Erythroblast (primary cell): ENCODE results near the gene CLIC4.
"Not testable (repeated sequence)": the region's sequence is repeated elsewhere in the genome, so short reads cannot be mapped to it uniquely, and the experiment has no call there.

Experiments
- DNase-seq, 2 experiments: peaks; one replicate each; lab custom pipeline; 2025; lab: John Stamatoyannopoulos, UW
- GATA1 ChIP-seq: IDR thresholded peaks from 2 replicates; pipeline ENCODE4 v1.6.1; 2011; ENCODE audit warnings: low read depth, mild to moderate bottlenecking, control low read depth, low read length, moderate library complexity
- POLR2A ChIP-seq: IDR thresholded peaks from 2 replicates; pipeline ENCODE4 v1.6.1; 2011; ENCODE audit warnings: mild to moderate bottlenecking, low read length

The CLIC4 gene

DNA sequence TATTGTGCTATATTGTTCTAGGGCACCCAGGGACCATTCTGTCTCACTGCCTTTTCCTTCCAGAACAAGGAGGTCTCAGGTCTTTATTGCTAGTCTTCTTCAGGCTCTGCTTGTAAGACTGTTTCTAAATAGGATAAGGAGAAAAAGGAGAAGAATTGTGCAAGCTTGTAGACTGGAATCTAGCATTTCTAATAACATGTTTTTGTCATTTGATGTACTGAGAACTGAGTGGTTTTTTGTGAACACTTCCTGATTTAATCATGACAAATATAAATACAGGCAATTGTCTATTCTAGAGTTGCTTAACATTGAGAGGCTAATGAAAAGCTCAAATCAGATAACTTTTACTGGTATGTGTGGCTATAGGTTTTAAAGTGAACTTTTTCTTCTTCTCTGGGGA lies 77.6 kb downstream of the CLIC4 start:
- no peak for TF ChIP-seq GATA1
- TF ChIP-seq POLR2A: no peak
- DNase-seq: no peak

DNA sequence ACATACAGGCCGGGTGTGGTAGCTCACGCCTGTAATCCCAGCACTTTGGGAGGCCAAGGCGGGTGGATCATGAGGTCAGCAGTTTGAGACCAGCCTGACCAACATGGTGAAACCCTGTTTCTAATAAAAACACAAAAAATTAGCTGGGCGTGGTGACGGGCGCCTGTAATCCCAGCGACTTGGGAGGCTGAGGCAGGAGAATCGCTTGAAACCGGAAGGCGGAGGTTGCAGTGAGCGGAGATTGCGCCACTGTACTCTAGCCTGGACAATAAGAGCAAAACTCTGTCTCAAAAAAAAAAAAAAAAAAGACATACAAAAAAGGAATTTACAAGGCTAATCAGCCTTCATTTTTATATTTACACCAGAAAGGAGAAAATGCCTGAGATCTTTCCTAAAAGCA lies 78.2 kb downstream of the CLIC4 start:
- not testable (repeated sequence) for DNase-seq

DNA sequence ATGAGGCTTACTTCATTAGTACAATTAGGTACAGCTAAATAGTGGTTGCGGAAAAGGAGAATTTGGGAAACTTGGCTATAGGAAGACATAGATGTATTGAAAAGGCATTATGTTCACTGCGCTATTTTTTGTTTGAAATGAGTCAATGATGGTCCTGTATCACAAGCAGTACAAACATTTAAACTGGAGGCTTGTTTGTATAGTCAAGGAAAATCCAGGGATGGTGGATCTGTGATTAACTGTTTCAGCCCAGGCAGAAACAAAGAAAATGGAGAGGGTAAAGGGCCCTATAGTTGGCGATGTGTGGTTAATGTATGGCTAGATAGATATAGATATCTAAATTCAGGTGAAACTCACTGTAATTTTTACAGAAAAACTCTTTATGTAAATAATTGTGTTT lies 79.9 kb downstream of the CLIC4 start:
- DNase-seq: no peak
- TF ChIP-seq POLR2A: no peak
- TF ChIP-seq GATA1: no peak

DNA sequence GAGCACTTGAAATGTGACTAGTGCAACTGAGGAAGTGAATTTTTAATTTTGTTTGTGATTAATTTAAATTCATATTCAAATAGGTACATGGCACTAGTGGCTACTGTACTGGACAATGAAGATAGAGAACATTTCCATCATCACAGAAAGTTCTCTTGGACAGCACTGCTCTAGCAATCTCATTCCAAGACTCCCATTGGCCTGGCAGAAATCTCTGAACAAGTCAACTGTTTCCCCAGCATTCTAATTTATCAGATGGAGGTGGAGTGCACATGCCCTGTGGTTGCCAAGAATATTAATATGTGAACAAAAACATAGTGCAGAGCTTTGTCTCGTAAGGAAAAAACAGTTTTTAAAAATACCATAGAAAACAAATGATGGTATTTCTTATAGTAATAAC lies 81.3 kb downstream of the CLIC4 start:
- TF ChIP-seq POLR2A (no peak), GATA1 (no peak)
- DNase-seq: no peak

DNA sequence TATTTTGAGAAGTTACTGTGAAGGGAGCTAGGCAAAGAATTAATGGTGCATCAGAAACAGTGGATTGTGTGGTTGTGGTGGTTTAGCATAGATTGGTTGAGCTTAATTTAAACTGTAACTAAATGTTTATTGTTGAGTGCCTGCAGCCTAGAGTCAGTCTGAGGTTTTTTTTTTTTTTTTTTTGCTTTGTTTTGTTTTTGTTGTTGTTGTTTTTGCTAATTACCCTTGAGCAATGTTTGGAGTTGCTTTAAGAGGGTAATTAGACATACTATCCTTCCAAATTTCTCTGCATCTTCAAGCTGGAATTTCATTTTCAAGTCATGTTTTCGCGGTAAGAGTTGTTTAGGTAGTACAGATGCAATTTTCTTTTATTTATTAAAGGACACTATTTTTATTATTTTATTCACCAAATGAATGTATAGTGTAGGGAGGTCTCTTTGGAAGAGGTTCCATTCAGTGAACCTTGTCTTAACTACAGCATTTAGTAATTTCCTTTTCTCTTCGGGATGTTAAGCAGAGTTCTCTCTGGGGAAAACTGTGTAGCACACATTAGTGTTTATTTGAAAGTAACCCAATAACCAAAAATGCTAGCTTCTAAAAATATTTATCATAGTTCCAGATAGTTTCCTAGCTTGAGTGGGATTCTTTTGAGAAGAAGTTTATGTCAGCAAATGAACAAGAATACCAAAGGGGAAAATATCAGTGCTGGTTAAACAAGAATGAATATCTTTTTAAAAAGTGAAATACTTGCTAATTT lies 82.3 kb downstream of the CLIC4 start:
- no peak for DNase-seq
- no peak for TF ChIP-seq GATA1

DNA sequence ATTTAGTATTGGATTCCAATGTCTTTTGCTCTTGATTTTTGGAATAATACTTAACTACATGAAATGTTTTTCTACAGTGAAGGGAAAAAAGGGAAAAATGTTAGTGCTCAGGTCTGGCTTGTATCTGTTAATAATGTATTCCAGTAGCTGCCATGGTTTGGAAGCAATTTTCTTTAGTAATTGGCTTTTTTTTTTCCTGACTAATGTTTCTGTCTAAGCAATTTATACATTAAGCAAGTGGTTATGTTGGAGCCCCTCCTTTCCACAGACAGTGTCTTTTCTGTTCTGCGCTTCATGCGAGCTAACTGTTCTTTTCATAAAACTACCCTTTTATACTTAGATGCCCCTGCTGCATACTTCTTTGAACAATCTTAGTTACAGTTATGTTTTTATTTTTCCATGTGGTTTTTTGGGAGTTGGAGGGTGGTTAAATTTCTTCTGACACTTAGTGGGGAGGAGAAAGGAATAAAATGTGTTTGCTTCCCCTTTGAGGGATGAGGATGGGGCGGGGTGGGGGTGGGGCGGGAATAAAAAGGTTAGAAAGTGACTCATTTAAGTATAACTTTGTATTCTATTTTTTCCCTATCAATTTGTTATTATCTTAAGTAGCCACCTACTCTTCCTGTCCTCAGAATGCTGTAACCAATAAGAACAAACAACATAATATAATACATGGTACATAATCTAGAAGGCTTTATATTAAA lies 83.1 kb downstream of the CLIC4 start:
- DNase-seq: no peak
- TF ChIP-seq POLR2A (no peak), GATA1 (no peak)

DNA sequence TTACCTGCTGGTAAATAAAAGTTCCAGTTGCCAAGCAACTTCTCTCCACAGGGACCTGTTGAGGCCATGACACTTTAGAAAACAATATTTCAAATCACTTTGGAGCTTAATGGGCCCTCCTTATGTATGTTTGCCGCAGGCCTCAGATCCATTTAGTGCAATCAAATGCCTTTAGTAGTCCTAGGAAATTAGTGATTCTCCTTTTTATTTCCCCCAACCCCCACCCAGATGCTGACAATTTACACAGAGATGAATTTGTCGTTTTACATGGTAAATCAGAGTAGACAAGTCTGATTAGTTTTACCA lies 83.6 kb downstream of the CLIC4 start:
- TF ChIP-seq POLR2A: no peak
- TF ChIP-seq GATA1: no peak
- DNase-seq: no peak

DNA sequence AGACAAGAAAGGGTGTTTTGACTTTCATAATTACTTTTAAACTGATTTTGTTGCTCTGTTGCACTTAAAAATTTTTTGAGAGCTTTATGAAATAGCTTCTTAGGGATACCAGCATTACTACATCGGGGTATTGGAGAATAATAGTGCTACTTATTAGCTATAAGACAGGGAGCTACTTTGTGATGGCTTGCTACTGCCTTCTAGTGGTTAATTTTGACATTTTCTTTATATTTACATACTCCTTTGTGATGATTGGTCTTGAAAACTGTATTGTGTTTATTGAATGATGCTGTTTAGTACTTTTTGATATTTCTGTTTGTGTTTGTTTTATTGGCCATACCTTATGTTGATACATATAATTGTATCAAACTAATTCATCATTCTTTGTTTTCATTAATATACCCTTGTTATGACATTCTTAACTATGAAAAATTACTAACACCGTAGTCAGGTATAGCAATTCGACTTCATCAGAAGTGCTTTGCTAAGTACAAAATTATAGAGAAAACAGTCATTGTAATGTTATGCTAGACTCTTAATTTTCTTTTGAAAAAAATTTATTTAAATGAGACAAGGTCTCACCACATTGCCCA lies 85.5 kb downstream of the CLIC4 start:
- peak in 1 of 2 experiments; percentile 84 for DNase-seq
- TF ChIP-seq GATA1 (no peak), POLR2A (no peak)

DNA sequence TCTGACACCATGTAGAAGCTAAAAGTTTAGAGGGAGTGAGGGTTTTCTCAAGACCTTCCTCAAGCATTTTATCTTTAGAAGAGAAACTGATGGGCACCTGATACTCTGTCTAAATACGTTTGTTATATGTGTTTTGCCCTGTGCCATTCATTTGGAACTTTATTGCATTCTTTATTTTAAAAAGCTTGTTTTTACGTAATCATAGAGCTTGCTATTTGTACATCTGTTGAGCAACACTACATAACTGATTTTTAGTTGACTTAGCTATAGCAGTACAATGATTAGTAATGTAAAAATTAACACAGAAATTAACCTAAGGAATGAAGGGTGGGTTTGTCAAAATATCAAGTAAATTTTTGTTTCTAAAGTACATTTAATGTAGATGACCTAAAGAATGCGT lies 96.3 kb downstream of the CLIC4 start:
- no peak for DNase-seq
- TF ChIP-seq GATA1: no peak
- no peak for TF ChIP-seq POLR2A

DNA sequence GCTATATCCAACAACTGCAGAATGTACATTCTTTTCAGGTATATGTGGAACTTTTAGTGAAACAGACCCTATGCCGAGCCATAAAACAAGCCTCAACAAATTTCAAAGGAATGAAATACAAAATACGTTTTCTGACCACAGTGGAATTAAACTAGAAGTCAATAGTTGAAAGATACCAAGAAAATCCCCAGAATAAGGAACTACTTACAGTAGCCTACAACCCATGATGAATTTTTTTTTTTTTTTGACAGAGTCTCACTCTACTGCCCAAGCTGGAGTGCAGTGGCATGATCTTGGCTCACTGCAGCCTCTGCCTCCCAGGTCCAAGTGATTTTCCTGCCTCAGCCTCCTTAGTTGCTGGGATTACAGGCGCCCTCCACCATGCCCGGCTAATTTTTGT lies 101.4 kb downstream of the CLIC4 start:
- TF ChIP-seq POLR2A (no peak), GATA1 (no peak)
- DNase-seq: no peak

DNA sequence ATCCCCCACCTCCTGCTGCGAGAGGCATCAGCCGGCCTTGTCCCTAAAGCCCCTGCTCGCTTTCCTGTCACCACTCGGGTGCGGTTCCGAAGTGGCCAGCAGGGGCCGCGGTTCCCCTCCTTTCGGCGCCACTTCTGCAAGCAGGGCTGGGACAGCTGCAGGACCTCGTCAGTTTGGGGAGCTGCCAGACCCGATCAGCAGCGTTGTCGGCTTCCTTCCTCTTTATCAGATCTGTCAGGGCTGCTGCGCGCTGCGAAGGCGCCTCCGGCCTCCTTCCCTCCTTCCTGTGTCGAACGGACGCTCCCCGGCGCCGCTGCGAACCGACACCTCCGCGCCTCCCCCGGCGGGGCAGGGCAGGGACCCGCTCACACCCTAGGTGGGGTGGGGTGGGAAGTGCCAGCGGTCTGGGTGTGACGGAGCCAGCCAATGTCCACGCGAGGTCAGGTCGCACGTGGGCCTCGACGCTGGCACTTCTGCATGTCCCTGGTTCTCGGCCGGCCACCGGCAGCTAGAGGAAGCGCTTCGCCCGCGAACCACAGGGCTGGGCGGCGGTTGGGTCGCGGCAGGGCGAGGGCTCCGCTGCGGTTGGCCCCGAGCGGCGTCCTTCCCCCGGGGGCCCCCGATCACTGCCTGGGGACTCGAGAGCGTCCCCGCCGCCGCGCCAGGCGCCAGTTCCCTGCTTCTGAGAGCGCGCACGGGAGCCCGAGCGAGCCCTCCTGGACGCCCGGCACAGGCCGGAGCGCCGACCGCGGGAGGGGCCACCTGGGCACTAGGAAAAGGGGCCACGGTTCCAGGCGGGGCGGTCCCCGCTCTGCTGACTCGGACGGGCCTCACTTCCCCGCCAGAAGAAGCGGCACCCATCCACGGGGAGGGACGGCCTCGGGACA lies 103.0 kb downstream of the CLIC4 start:
- TF ChIP-seq POLR2A (peak; percentile 40), GATA1 (peak; percentile 72)
- DNase-seq: peak; percentile 94 to 95

DNA sequence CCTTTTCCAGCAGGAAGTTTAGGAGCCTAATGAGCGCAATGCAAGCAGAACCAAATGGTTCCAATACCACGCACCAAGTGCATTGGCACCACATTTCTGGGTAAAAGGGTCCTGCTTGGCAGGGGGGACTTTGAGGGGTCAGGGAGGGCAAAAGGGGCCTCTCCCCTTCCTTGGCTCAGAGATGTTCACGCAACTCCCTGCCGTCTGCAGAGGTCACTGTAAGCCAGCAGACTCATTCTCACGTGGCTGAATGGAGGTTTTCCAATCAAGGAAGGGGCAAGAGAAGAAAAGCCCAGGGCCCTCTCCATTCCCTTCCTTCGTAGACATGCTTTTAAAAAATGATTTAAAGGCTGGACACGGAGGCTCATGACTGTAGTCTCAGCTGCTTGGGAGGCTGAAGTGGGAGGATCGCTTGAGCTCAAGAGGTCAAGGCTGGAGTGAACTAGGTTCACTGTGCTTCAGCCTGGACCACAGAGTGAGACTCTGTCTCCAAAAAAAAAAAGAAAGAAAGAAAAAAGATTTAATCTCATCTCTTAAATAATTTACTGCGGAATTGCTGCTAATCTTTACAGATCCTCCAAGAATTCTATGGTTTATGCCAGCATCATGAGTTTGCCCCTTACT lies 104.5 kb downstream of the CLIC4 start:
- TF ChIP-seq GATA1 (no peak), POLR2A (no peak)
- DNase-seq: peak in 1 of 2 experiments; percentile 8

DNA sequence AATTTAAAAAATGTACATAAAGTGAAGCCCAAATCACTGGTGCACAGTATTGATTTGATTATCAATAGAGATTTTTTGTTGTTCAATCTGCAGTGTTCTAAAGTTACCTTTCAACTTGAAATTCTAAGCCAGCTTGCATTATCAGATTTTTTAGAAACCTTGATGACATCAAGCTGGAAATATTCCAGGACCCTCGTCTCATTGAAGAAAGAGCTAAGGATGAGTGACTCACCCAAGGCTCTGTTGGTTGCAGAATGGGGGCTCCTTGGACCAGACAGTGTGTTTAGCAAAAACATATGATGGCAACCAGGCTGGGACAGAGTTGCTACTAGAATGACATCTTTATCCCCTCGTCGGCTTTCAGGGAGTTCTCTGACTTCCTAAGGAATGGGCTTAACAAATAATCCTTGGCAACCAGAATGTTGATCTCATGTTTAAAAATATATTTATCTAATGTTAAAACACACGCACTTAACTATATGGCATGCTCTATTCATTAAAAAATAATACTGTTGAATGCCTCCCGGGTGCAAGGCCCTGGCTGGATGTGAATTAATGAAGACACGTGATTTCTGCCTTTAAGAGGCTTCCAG lies 105.2 kb downstream of the CLIC4 start:
- no peak for DNase-seq
- TF ChIP-seq GATA1 (no peak), POLR2A (no peak)
